Heart right ventricle (tissue), 16 donors: Measurements from ENCODE around the gene GPRIN1. TPM values are rescaled to one million over a fixed set of nuclear protein-coding genes. Genes with fewer than 3 reads are reported as not detected.

Experiments used
- ATAC-seq, 8 donors: fragments of 200-7000 bp; cut with Tn5 transposase; one replicate each; pipeline ENCODE4 v1.9.1; 2020; ENCODE audit warnings: mild to moderate bottlenecking in 8 of 8, moderate library complexity in 8 of 8, moderate number of reproducible peaks in 1 of 8
- DNase-seq, 2 donors: peaks; one replicate each; pipeline ENCODE4 v3.0.0-alpha.2; 2020
- H3K27ac ChIP-seq, 10 donors: fragments of 200-600 bp; sonication (generic) in 2 of 10; one replicate each; pipeline versions ENCODE4 v1.5.0 to v1.8.0; 2020 to 2022; ENCODE audit warnings: mild to moderate bottlenecking in 3 of 10
- H3K27me3 ChIP-seq, 7 donors: fragments of 200-600 bp; one replicate each; pipeline ENCODE4 v1.8.0; 2021 to 2022; ENCODE audit warnings: mild to moderate bottlenecking in 2 of 7
- H3K36me3 ChIP-seq, 9 donors: fragments of 200-600 bp; sonication (generic) in 1 of 9; one replicate each; pipeline versions ENCODE4 v1.5.0 to v1.8.0; 2020 to 2022; ENCODE audit warnings: mild to moderate bottlenecking in 2 of 9
- H3K4me1 ChIP-seq, 9 donors: fragments of 200-600 bp; sonication (generic) in 1 of 9; one replicate each; pipeline versions ENCODE4 v1.5.0 to v1.8.0; 2020 to 2022; ENCODE audit warnings: mild to moderate bottlenecking in 4 of 9
- H3K4me3 ChIP-seq, 10 donors: fragments of 200-600 bp; sonication (generic) in 2 of 10; one replicate each; pipeline versions ENCODE4 v1.5.0 to v1.8.0; 2020 to 2022; ENCODE audit warnings: mild to moderate bottlenecking in 7 of 10, moderate library complexity in 2 of 10
- H3K9me3 ChIP-seq, 11 donors: fragments of 200-600 bp in 10 of 11; sonication (generic) in 2 of 11; one replicate each; pipeline versions ENCODE4 v1.5.0 to v1.8.0; 2013 to 2022; ENCODE audit warnings: mild to moderate bottlenecking in 2 of 11, control low read depth in 1 of 11, moderate library complexity in 1 of 11
- CTCF ChIP-seq, 9 donors: fragments of 200-600 bp; sonication (generic) in 2 of 9; IDR thresholded peaks; one replicate each; pipeline versions ENCODE4 v1.5.0 to v1.8.0; 2021 to 2022; ENCODE audit warnings: antibody characterized with exemption in 9 of 9, mild to moderate bottlenecking in 5 of 9, moderate library complexity in 1 of 9
- WGBS, 2 donors: extraction: QIAGEN DNeasy Blood & Tissue Kit; methylation state at CpG; one replicate each; pipeline ENCODE4 v1.1.7; 2013; ENCODE audit warnings: inconsistent platforms in 1 of 2; 5-methylcytosine and 5-hydroxymethylcytosine counted together
- intact Hi-C, 10 donors: fragments of 100-400 bp; cut with DNase I; formaldehyde crosslinking; loops; one replicate each; pipeline versions ENCODE4 v1.11.1 to v1.14.2; 2022
- polyA plus RNA-seq, 2 donors: library from polyadenylated mRNA; stranded (reverse); fragments of 200-250 nt; gene quantifications; one replicate each; pipeline ENCODE4 v1.2.3, GENCODE V29; 2013
- total RNA-seq, 10 donors: library from RNA; stranded (reverse); fragmentation: NEBNext Ultra II Directional in 3 of 10; extraction: Animal tissue kit (Norgen Biotek cat#: 25700) in 3 of 10; gene quantifications; one replicate each; pipeline versions ENCODE4 v1.2.1 to v1.2.4, GENCODE V29; 2021 to 2023
- donor health status: Arrhythmogenic right ventricular cardiomyopathy.
- donor health status: ischemic (EF 13 %, LVEDD 7.1; RV severe dilation, severe dysfunction).
- donor health status: healthy with polysubstance abuse.
- donor health status: DM: no; HTN: yes; CAD: no.
- donor health status: DM: no; HTN: no; CAD: no.
- donor health status: ischemic (EF 25% LVEDD 6.9; RV normal size, moderate dysfunction).
- donor health status: ischemic (EF 25% LVEDD 5.7; RV mildly dilated, moderate dysfunction).
- donor health status: healthy.
- donor health status: DM: yes; HTN: yes; CAD: no.
- donor health status: Ischemic cardiomyopathy.
- donor health status: ischemic (EF 35%, LVEDD 5.7; RV mildly dilated, moderate dysfunction).
- donor health status: nonischemic (EF 11% LVEDD 7.7; RV severe dilation, severe dysfunction).
- donor health status: DM: yes; HTN: yes; CAD: no.
- donor health status: PGD.
- donor health status: ischemic (EF 29% LVEDD 5.4; RV normal size, mild dysfunction).
- donor health status: nonischemic (EF 23%, LVEDD 6.1; RV moderate dilation, normal function).

The GPRIN1 gene
- total and polyA plus RNA-seq, 12 donors = 0.06 to 1.0 (median 0.36) TPM

GRCh38 chr5:176647843-176648473 lies 38.0 kb upstream of the GPRIN1 start:
- Histone ChIP-seq H3K27ac (peak overlapping the region in 9 of 10 donors; percentile 49 to 92 (median 80)), H3K4me1 (peaks cover 10 to 33% (median 20%) of the 10 kb centered on the region in 9 donors), H3K36me3 (peaks cover 0 to 9% (median 4%) of the 10 kb centered on the region in 9 donors), H3K4me3 (peak overlapping the region; percentile 51 to 90 (median 79)), H3K9me3 (no peaks in the 10 kb centered on the region), H3K27me3 (no peaks in the 10 kb centered on the region)
- ATAC-seq (peak in 1 of 8 donors; percentile 0), DNase-seq (peak; percentile 56 to 62)
- 7 to 8% methylated on average over 20 of the region's 20 CpGs for WGBS, 2 donors
- TF ChIP-seq CTCF (IDR thresholded peaks at IDR 0.05) = no peak
- intact Hi-C loops = loop anchor here in 6 of 10 donors (2.0 to 10.0 kb wide), 4 partner anchors 73 to 201 kb away; partner anchors contain the start of gene FAF2 (in 1 of the 6)

- Histone ChIP-seq H3K27me3 (no peaks in the 10 kb centered on the region), H3K27ac (peak within 1 kb of the TSS; percentile 25 to 92 (median 80)), H3K4me1 (peaks cover 10 to 29% (median 20%) of the 10 kb centered on the region in 9 donors), H3K36me3 (peaks cover 0 to 2% (median 0%) of the 10 kb centered on the region in 9 donors), H3K4me3 (peak within 1 kb of the TSS; percentile 51 to 90 (median 79)), H3K9me3 (no peaks in the 10 kb centered on the region)
- intact Hi-C loops = loop anchor here in 6 of 10 donors (2.0 to 10.0 kb wide), 4 partner anchors 72 to 200 kb away; partner anchors contain the start of gene FAF2 (in 1 of the 6)
- DNase-seq (peak; percentile 100), ATAC-seq (peak; percentile 97 to 99 (median 98))
- peak in 7 of 9 donors; percentile 29 to 70 (median 40) for TF ChIP-seq CTCF (IDR thresholded peaks at IDR 0.05)
- 0 to 1% methylated on average over 59 to 63 of the region's 63 CpGs for WGBS, 2 donors
Measured at GRCh38 chr5:176647030-176647842, 37.3 kb upstream of the GPRIN1 start, which contains the start of gene TSPAN17. TSPAN17 (plus strand) TSS chr5:176647484; CDS start chr5:176647616, 132 bp downstream.

GRCh38 chr5:176646707-176647029 lies 36.7 kb upstream of the GPRIN1 start:
- Histone ChIP-seq H3K4me1 (peaks cover 10 to 29% (median 20%) of the 10 kb centered on the region in 9 donors), H3K9me3 (no peaks in the 10 kb centered on the region), H3K36me3 (no peaks in the 10 kb centered on the region), H3K4me3 (peak overlapping the region in 9 of 10 donors; percentile 18 to 90 (median 79)), H3K27ac (peak overlapping the region; percentile 25 to 92 (median 78)), H3K27me3 (no peaks in the 10 kb centered on the region)
- intact Hi-C loops = loop anchor here in 6 of 10 donors (2.0 to 10.0 kb wide), 4 partner anchors 72 to 199 kb away; partner anchors contain the start of gene FAF2 (in 1 of the 6)
- ATAC-seq = peak in 5 of 8 donors; percentile 0 to 2 (median 0)
- 19 to 21% methylated on average over 11 of the region's 11 CpGs for WGBS, 2 donors
- TF ChIP-seq CTCF (IDR thresholded peaks at IDR 0.05) = no peak
- no peak for DNase-seq
